ENCODE data around the gene NCOA1.

DNA sequence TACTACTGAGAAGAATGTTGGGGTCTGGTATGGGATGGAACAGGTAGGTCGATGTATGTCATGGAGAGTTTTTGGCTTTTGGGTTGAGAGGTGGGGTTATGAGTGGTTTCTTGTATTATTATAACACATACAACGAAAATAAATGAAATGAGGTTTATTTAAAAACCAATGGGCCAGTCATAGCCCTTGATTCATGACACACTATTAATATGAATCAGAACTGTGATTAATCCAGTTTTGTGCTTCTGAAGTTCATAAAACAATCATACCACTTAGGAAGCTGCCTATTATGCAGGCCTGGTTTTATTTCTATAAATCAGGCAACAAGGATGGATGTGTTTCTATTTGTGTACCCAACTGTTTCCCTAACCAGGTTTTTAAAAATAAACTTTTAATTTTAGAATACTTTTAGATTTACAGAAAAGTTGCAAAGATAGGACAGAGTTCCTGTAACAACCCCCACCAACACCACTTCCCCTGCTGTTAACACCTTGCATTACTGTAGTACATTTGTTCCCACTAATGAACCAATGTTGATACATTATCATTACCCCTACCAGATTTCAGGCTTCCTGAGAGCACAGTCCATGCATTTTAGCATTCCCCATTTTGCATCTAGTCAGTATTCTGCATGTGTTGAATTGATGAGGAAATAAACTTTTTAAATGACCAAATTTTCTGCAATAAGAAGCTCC, 37.5 kb upstream of the NCOA1 start:
- TF ChIP-seq EZH2 (IDR thresholded peaks at IDR 0.05; ENCODE audit: borderline replicate concordance, low read depth, low read length, poor library complexity, severe bottlenecking) (no peak), CTCF (conservative IDR thresholded peaks at IDR 0.05; ENCODE audit: low read depth, low read length) (no peak)

Data from A673 (cell line).